NCI-H774 (cell line): ENCODE measurements around the gene MALAT1.

Experiments used
- DNase-seq: peaks from one replicate; lab custom pipeline; 2025; lab: John Stamatoyannopoulos, UW

The MALAT1 gene

GRCh38 chr11:65479184-65480145, 19.4 kb upstream of the MALAT1 start:
- DNase-seq, result peak; percentile 67

DNA sequence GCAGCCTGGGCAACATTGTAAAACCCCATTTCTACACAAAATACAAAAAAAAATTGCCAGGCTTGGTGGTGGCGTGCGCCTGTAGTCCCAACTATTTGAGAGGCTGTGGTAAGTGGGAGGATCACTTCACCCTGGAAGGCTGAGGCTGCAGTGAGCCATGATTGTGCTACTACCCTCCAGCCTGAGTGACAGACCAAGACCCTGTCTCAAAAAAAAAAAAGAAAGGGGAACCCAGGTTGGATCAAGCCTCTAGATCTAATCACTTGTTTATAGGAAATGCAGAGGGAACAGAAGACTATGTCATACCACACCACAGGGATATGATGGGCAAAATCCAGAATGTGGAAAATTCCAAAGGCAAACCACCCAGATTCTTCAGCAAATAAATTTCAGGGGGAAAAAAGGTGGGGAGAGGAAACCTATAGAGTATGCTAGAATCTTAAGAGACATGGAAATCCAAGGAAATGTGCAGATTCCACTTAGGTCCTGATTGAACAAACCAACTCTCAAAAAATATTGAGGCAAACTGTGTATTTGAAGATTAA, 16.5 kb upstream of the MALAT1 start:
- no peak for DNase-seq

GRCh38 chr11:65485920-65486219, 13.0 kb upstream of the MALAT1 start:
- no peak for DNase-seq

DNA sequence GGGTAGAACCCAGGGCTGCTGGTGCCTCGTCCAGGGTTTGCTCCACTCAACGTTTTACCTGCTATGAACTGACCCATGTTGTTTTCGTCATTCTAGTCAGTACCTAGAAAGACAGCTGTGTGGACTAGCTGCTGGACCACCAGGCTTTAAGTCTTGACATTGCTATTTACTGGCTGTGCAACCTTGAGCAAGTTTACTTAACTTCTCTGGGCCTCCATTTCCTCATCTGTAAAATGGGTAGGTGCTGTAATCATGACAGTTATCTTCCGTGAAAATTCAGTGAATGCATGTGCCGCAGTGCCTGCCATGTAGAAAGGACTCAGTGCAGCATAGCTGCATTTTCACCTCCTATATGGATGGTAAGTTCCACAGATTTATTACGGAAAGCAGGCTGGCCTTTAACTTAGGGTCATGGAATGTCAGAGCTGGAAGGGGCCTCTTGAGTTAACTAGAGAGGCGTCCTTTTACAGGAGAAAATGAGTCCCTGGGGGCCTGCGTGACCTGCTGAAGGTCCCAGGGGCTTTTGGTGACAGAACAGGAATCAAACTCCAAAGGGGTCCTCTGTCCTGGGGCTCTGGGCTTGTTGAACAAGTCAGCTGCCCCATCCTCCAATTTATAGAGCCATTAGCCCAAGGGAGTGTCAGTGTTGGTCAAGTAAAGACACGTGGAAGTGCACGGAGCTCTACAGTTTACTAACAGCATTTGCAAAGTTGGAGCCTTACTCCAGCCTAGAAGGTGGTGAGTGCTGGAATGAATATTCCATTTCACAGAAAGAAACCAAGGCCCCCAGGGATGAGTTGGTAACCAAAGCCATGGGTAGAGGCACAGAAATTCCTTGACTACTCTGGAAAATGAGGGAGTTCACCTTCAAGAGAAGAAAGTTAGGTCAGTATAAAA, 12.0 kb upstream of the MALAT1 start:
- no peak for DNase-seq

DNA sequence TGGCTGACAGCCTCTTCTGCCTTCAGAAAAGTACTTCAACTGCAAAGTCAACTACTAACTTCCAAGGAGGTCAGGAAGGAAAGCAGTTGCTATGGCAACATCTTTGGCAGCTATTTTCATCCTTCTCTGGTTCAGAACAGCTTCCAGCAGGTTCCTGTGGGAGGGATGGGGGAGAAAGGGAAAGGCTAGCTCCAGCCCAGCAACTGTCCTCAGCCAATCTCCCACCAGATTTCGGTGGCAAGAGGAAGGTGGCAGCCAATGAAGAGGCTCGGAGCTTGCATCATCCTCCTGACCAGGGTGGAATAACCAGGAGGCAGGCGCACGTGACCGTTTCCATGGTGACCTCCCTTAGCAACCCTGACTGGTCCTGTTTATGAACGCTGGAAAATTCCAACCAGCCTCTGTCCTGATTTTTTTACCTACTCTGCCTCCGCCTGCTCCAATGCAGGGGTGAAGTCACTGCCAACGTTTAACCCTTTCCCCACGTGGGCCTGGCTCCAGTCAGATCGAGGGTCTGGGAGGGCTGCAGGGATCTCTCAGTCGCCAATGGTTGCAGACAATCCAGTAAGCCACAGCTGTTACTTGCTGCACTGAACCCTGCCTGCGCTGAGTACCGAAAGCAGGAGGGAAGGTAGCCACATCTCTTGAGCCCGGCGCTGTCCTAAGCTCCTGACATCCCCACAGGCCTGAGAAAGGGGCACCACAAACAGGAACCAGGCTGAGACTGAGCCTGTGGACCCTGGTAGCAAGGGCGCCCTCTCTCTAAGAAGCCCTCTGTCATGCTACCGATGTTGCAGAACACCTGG, 11.2 kb upstream of the MALAT1 start:
- DNase-seq, result peak; percentile 99

GRCh38 chr11:65488273-65489034, 10.4 kb upstream of the MALAT1 start:
- DNase-seq, result no peak

DNA sequence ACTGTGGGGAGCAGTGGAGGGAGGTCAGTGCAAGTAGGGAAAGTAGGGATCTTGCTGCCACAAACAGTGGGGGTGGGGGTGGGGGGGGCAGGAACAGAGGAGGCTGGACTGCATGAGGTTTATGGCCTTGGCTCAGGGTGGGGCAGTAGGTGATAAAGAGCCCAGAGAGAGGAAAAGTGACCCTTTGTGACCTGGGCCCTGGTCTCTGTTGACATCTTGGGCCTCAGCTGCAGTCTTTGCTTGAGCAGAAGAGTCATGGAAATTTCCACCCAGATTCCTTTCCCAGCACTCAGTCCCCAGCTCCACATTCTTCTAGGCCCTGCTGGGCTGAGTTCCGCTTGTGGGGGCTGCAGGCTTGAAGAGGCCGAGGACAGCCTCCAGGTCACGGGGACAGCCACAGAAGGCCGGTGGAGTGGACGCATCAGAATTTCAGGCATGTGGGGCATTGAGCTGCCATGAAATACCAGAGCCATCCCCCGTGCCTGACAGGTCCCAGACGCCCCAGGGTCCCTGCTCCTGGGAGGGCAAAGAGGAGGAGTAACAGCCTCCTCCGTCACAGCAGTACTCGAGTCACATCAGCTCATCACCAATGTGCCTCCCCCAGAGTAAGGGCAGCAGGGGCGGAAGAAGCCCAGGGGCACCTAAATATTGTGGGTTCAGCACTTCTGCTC, 9.7 kb upstream of the MALAT1 start:
- no peak for DNase-seq

- DNase-seq, result no peak
These were observed 9.0 kb upstream of the MALAT1 start for GRCh38 chr11:65489706-65490320.

- DNase-seq, result no peak
These were observed 7.7 kb upstream of the MALAT1 start for GRCh38 chr11:65491163-65491465.

- DNase-seq, result peak; percentile 76
These were observed 7.0 kb upstream of the MALAT1 start for GRCh38 chr11:65491614-65492386.

GRCh38 chr11:65492387-65492636, 6.5 kb upstream of the MALAT1 start:
- DNase-seq, result no peak

GRCh38 chr11:65492637-65493366, 6.0 kb upstream of the MALAT1 start:
- no peak for DNase-seq

- DNase-seq, result no peak
These were observed 5.3 kb upstream of the MALAT1 start for GRCh38 chr11:65493367-65494176.

DNA sequence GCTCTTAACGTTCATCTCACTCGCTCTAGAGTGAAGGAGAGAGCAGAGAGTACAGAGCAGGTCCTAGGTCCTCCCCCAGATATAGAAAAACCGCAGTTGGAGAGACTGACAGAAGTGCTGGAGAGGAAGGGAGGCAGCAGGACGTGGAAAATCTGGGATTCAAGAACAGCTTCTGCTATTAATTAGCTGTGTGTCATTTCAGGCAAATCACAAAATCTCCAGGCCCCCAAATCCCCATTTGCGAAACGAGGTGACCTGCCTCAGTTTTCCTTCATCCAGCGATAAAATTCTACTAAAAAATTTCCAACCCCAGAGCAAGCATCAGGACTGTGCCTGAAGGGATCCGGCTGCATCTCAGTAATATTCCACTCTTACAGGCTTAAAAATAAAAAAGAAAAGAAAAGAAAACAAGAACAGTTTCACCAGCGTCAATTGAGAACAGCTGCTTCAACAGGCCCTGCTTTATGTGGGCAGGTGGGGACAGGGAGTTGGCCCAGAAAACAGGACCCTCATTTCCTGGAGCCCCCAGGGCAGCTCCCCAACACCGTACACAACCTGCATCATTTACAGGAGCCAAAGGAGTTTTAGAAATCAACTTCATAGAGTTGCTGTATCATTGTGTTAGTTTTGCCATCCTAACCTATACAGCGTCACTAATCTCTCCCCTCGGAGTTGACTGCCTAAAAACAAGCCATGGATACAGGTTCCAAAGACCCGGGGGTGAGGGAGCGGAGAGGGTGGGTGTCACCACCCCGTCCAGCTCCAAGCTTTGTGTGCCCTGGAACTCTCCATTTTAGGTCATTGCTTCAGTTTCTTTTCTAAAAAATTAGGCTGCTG, 2.3 kb upstream of the MALAT1 start:
- DNase-seq, result peak; percentile 47

GRCh38 chr11:65497141-65498041, 1.5 kb upstream of the MALAT1 start:
- DNase-seq, result peak; percentile 99

DNA sequence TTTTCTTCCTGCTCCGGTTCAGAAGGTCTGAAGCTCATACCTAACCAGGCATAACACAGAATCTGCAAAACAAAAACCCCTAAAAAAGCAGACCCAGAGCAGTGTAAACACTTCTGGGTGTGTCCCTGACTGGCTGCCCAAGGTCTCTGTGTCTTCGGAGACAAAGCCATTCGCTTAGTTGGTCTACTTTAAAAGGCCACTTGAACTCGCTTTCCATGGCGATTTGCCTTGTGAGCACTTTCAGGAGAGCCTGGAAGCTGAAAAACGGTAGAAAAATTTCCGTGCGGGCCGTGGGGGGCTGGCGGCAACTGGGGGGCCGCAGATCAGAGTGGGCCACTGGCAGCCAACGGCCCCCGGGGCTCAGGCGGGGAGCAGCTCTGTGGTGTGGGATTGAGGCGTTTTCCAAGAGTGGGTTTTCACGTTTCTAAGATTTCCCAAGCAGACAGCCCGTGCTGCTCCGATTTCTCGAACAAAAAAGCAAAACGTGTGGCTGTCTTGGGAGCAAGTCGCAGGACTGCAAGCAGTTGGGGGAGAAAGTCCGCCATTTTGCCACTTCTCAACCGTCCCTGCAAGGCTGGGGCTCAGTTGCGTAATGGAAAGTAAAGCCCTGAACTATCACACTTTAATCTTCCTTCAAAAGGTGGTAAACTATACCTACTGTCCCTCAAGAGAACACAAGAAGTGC, 661 bp upstream of the MALAT1 start:
- peak; percentile 74 for DNase-seq
